ENCODE measurements around the gene ITGBL1.

The ITGBL1 gene

GRCh38 chr13:101634142-101634541 is 181.7 kb downstream of the ITGBL1 start:
- DNase-seq = no peak

GRCh38 chr13:101639711-101640110 is 187.2 kb downstream of the ITGBL1 start:
- DNase-seq = no peak

GRCh38 chr13:101640788-101641400 is 188.4 kb downstream of the ITGBL1 start:
- DNase-seq = no peak

- DNase-seq = no peak
Measured at GRCh38 chr13:101645871-101646270, 193.4 kb downstream of the ITGBL1 start.

GRCh38 chr13:101647760-101648159 is 195.3 kb downstream of the ITGBL1 start:
- DNase-seq = no peak

GRCh38 chr13:101648766-101649487 is 196.5 kb downstream of the ITGBL1 start:
- no peak for DNase-seq

GRCh38 chr13:101649488-101650126 is 197.1 kb downstream of the ITGBL1 start:
- peak; percentile 58 for DNase-seq

GRCh38 chr13:101654883-101655282 is 202.4 kb downstream of the ITGBL1 start:
- DNase-seq = no peak

- DNase-seq = peak; percentile 73
Measured at GRCh38 chr13:101655435-101655834, 203.0 kb downstream of the ITGBL1 start.

- no peak for DNase-seq
Measured at GRCh38 chr13:101660711-101661110, 208.2 kb downstream of the ITGBL1 start.

GRCh38 chr13:101661839-101662238 is 209.4 kb downstream of the ITGBL1 start:
- no peak for DNase-seq

GRCh38 chr13:101673360-101674105 is 221.1 kb downstream of the ITGBL1 start:
- peak; percentile 54 for DNase-seq

GRCh38 chr13:101681834-101682233 is 229.4 kb downstream of the ITGBL1 start:
- DNase-seq = peak; percentile 31

- peak; percentile 71 for DNase-seq
Measured at GRCh38 chr13:101686003-101686402, 233.5 kb downstream of the ITGBL1 start.

- no peak for DNase-seq
Measured at GRCh38 chr13:101690871-101691270, 238.4 kb downstream of the ITGBL1 start.

- DNase-seq = peak; percentile 54
Measured at GRCh38 chr13:101691341-101691860, 238.9 kb downstream of the ITGBL1 start.

- DNase-seq = peak; percentile 72
Measured at GRCh38 chr13:101695870-101696516, 243.5 kb downstream of the ITGBL1 start.

GRCh38 chr13:101697745-101698144 is 245.3 kb downstream of the ITGBL1 start:
- no peak for DNase-seq

- DNase-seq = no peak
Measured at GRCh38 chr13:101698400-101698799, 245.9 kb downstream of the ITGBL1 start.

- no peak for DNase-seq
Measured at GRCh38 chr13:101700598-101700997, 248.1 kb downstream of the ITGBL1 start.

- no peak for DNase-seq
Measured at GRCh38 chr13:101703081-101703480, 250.6 kb downstream of the ITGBL1 start.

GRCh38 chr13:101703838-101704237 is 251.4 kb downstream of the ITGBL1 start:
- no peak for DNase-seq

- DNase-seq = peak; percentile 97
Measured at GRCh38 chr13:101706651-101707050, 254.2 kb downstream of the ITGBL1 start.
